KMS-11 (cell line): ENCODE results near the gene SPHK1.

Experiments
- H2AFZ ChIP-seq: fragments of 200-600 bp; sonication (generic); 2 replicates; pipeline ENCODE4 v1.6.1; 2016; ENCODE audit warnings: antibody characterized with exemption, mixed run types, low read depth
- H3K27ac ChIP-seq: fragments of 200-600 bp; sonication (generic); 2 replicates; pipeline ENCODE4 v1.6.1; 2016; ENCODE audit warnings: mild to moderate bottlenecking, mixed run types
- H3K27me3 ChIP-seq: fragments of 200-600 bp; sonication (generic); 2 replicates; pipeline ENCODE4 v1.6.1; 2017; ENCODE audit warnings: mild to moderate bottlenecking, low read depth, mixed run types, moderate library complexity; ENCODE audit not compliant: insufficient read depth
- H3K36me3 ChIP-seq: fragments of 200-600 bp; sonication (generic); 2 replicates; pipeline ENCODE4 v1.6.1; 2017; ENCODE audit warnings: mild to moderate bottlenecking, mixed run types; ENCODE audit not compliant: insufficient read depth
- H3K4me1 ChIP-seq: fragments of 200-600 bp; sonication (generic); 2 replicates; pipeline ENCODE4 v1.6.1; 2016; ENCODE audit warnings: mild to moderate bottlenecking, low read depth, mixed run types; ENCODE audit not compliant: poor library complexity, severe bottlenecking
- H3K4me2 ChIP-seq: fragments of 200-600 bp; sonication (generic); 2 replicates; pipeline ENCODE4 v1.7.0; 2016; ENCODE audit warnings: mild to moderate bottlenecking, mixed run types
- H3K4me3 ChIP-seq: fragments of 200-600 bp; sonication (generic); IDR thresholded peaks from 2 replicates; pipeline ENCODE4 v1.6.1; 2017; ENCODE audit warnings: low read depth, low read length, mixed read lengths; ENCODE audit not compliant: insufficient read depth
- H3K79me2 ChIP-seq: fragments of 200-600 bp; sonication (generic); 2 replicates; pipeline ENCODE4 v1.6.1; 2016; ENCODE audit warnings: low read depth, mixed run types; ENCODE audit not compliant: insufficient read depth
- H3K9ac ChIP-seq: fragments of 200-600 bp; sonication (generic); 2 replicates; pipeline ENCODE4 v1.6.1; 2016; ENCODE audit warnings: mild to moderate bottlenecking, mixed run types
- H4K20me1 ChIP-seq: fragments of 200-600 bp; sonication (generic); 2 replicates; pipeline ENCODE4 v1.6.1; 2016; ENCODE audit warnings: mild to moderate bottlenecking, mixed run types; ENCODE audit not compliant: insufficient read depth
- TF ChIP-seq, protein P1 (sequence below): fragments of 200-600 bp; sonication (generic); conservative IDR thresholded peaks from 2 replicates; pipeline ENCODE4 v1.6.1; 2017; ENCODE audit warnings: low read depth, mild to moderate bottlenecking, antibody characterized with exemption, low read length, moderate library complexity, mixed read lengths

SPHK1 gene

DNA sequence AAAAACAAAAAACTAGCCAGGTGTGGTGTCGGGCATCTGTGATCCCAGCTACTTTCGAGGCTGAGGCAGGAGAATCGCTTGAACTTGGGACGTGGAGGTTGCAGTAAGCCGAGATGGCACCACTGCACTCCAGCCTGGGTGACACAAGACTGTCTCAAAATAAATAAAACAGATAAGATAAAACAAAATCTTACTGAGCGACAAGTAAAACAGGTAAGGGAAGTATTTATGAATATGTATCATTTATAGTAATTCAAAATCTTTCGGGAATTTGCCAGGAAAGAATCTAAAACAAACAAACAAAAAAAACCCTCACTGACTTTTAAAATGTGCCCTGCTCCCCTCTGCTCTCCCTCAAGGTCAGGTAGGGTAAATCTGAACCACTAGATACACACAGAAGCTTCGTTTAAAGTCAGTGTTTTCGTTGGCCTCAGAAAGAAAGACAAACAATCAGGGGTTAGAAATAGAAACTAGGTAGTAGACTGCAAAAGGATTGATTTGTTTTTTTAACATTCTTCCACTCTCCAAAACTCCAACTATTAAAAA lies 32.8 kb upstream of the SPHK1 start:
- no peaks in the 10 kb centered on the region for H3K27me3 ChIP-seq
- H3K4me2 ChIP-seq, result peak overlapping the region; percentile 61; the same call in 1 of the 2 replicates
- H3K79me2 ChIP-seq, result peaks cover 9% of the 10 kb centered on the region
- H3K27ac ChIP-seq, result no peak overlapping the region
- H2AFZ ChIP-seq, result no peak overlapping the region
- no peak overlapping the region for H3K9ac ChIP-seq
- peaks cover 21% of the 10 kb centered on the region for H3K4me1 ChIP-seq
- H3K36me3 ChIP-seq, result peaks cover 3% of the 10 kb centered on the region; the same call in 1 of the 2 replicates
- no peak overlapping the region for H3K4me3 ChIP-seq
- no peaks in the 10 kb centered on the region for H4K20me1 ChIP-seq
- TF ChIP-seq, protein P1, sequence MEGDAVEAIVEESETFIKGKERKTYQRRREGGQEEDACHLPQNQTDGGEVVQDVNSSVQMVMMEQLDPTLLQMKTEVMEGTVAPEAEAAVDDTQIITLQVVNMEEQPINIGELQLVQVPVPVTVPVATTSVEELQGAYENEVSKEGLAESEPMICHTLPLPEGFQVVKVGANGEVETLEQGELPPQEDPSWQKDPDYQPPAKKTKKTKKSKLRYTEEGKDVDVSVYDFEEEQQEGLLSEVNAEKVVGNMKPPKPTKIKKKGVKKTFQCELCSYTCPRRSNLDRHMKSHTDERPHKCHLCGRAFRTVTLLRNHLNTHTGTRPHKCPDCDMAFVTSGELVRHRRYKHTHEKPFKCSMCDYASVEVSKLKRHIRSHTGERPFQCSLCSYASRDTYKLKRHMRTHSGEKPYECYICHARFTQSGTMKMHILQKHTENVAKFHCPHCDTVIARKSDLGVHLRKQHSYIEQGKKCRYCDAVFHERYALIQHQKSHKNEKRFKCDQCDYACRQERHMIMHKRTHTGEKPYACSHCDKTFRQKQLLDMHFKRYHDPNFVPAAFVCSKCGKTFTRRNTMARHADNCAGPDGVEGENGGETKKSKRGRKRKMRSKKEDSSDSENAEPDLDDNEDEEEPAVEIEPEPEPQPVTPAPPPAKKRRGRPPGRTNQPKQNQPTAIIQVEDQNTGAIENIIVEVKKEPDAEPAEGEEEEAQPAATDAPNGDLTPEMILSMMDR, result no peak

DNA sequence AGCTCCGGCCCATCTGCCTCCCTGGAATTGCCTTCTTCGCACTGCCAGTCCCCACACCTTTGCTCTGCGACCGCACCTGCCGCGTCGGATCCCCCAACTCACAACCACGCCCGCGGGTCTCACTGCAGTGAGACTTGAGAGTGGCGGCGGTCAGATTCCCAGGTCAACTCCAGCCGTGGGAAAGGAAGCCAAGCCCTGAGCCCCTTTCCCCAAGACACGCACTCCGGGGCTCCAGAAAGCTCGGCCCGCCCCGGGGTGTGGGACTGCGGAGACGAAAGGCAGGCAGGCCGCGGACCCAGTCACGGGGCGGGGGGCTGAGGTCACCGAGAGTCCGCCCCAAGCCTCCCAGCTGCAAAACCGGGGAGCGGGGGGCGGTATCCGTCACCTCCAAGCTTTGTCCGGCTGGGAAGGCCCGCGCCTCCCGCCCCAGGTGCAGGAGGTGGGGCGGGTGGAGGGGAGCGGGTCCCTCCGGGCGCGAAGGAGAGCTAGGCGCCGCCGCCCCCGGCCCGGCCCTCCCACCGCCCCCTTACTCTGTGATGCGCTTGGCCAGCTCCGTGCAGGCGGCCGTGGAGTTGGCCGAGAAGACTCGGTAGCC lies 31.3 kb upstream of the SPHK1 start:
- TF ChIP-seq, protein P1, result no peak
- Histone ChIP-seq H3K4me3 (no peak overlapping the region), H3K27ac (peak overlapping the region; percentile 82), H3K9ac (peak overlapping the region; percentile 71), H3K27me3 (no peaks in the 10 kb centered on the region), H3K4me2 (peak overlapping the region; percentile 99), H2AFZ (peak overlapping the region; percentile 95), H3K4me1 (peaks cover 21% of the 10 kb centered on the region), H4K20me1 (no peaks in the 10 kb centered on the region), H3K36me3 (no peaks in the 10 kb centered on the region), H3K79me2 (peaks cover 9% of the 10 kb centered on the region)

DNA sequence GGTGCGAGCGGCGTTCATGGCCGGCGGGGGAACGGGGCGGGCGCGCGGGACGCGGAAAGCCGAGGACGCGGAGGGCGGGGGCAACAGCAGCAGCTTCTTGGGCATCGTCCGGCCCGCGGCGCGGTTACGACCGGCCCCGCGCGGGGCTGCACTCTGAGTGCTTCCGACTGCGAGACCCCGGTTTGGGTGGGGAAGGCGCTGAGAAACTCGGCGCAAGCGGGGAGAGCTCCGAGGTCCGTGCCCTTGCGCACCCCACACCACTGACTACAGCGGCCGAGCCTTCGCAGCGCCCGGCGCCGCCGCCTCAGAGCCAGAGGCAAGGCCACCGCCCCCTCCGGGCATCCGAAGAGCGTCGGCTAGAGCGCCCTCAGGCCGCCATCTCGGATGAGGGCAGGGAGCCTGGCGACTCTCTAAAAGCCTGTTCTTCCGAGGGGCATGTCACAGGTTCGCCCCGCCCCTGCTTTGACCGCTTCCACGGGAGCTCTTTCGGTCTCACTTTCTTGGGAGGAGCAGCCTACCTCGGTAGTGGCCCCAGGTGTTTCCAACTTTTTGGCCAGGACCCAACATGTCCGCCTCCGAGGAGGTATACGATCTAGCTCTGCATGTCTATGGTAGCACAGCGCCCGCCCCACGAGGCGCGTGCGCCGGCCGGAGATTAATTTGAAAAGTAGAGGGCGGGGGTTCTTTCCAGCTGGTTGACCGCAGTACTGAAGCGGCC lies 30.7 kb upstream of the SPHK1 start, which contains the start of gene PRPSAP1:
PRPSAP1 (minus strand) TSS at position 318 of the 718 bp plus-strand sequence; CDS start at position 105, 213 bp downstream.
- H3K4me2 ChIP-seq, result peak within 1 kb of the TSS; percentile 99
- TF ChIP-seq, protein P1, result peak; percentile 58
- peak within 1 kb of the TSS; percentile 71 for H3K9ac ChIP-seq
- H3K4me3 ChIP-seq, result no peak within 1 kb of the TSS
- no peaks in the 10 kb centered on the region for H4K20me1 ChIP-seq
- H3K27me3 ChIP-seq, result no peaks in the 10 kb centered on the region
- H3K4me1 ChIP-seq, result peaks cover 21% of the 10 kb centered on the region
- H3K79me2 ChIP-seq, result peaks cover 9% of the 10 kb centered on the region
- H3K36me3 ChIP-seq, result no peaks in the 10 kb centered on the region
- peak within 1 kb of the TSS; percentile 82 for H3K27ac ChIP-seq
- peak within 1 kb of the TSS; percentile 95 for H2AFZ ChIP-seq

DNA sequence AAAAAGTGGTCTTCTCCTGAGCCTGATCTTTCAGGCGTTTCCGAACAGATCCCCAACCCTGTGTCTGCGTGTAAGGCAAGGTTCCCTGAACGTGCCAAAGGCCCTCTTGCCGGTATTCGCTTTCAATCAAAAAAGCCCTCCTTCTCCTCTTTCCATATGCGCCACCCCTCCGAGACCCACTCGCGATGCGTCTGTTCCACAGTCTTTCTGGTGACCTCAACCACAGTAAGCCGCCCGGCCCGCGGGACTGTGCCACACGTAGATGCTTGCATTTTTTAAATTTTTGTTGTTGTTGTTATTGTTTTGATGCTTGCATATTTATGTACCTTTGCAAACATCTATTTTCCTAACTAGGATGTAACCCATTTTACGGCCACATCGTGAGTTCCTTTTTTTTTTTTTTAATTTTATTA lies 30.1 kb upstream of the SPHK1 start:
- Histone ChIP-seq H2AFZ (peak overlapping the region; percentile 95), H3K4me2 (peak overlapping the region; percentile 99), H3K79me2 (peaks cover 9% of the 10 kb centered on the region), H3K36me3 (no peaks in the 10 kb centered on the region), H3K27me3 (no peaks in the 10 kb centered on the region), H3K9ac (peak overlapping the region; percentile 71), H3K27ac (peak overlapping the region; percentile 82), H4K20me1 (no peaks in the 10 kb centered on the region), H3K4me3 (no peak overlapping the region), H3K4me1 (peaks cover 21% of the 10 kb centered on the region)
- TF ChIP-seq, protein P1, result no peak
